Measurements from ENCODE around the gene VMO1. TPM values are rescaled to one million over a fixed set of nuclear protein-coding genes. Genes with fewer than 3 reads are reported as not detected.

The VMO1 gene
- polyA plus RNA-seq, 1 experiment = not detected

DNA sequence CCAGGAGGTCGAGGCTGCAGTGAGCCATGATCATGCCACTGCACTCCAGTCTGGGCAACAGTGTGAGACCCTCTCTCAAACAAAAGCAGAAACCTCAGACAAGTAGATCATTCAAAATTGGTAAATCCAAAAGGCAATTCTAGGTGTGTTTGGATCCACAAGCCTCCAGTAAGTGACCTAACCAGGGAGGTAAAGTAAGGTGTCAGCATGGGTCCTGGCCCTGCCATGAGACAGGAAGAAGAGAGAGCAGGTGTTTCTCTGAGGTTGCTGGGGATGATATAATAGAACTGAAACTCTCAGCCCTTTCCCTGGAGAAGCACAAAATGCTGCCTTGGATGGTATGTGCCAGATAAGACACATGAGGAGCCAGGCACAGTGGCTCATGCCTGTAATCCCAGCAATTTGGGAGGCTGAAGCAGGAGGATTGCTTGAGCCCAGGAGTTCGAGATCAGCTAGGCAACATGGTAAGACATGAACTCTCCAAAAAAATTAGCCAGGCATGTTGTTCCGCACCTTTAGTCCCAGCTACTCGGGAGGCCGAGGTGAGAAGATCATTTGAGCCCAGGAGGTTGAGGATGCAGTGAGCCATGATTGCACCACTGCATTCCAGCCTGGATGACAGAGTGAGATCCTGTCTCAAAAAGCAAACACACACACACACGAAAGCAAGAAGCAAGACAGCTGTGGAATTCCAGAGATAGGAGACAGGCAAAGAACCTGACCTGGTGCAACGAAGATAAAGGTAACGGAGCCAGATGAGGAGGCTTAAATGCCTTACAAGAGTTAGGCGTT is 8.0 kb downstream of the VMO1 start:
- DNase-seq (ENCODE audit: low read depth, low spot score) = no peak
- ChIA-PET POLR2A (no interaction called here), CTCF (interaction anchor here (2.0 kb wide), 1 partner anchor 12 kb away, joined by 24 read pairs; the partner anchor contains the start of gene GLTPD2)
- Histone ChIP-seq H3K27ac (ENCODE audit: low read depth, low read length) (no peak overlapping the region), H3K27me3 (ENCODE audit: control insufficient read depth, insufficient read depth, low read length) (peaks cover 48% of the 10 kb centered on the region), H3K9me3 (ENCODE audit: control insufficient read depth, insufficient read depth, low read length) (peaks cover 6% of the 10 kb centered on the region; the same call in 1 of the 2 replicates), H3K4me3 (ENCODE audit: low read depth, low read length) (no peak overlapping the region)
- TF ChIP-seq, protein P1, sequence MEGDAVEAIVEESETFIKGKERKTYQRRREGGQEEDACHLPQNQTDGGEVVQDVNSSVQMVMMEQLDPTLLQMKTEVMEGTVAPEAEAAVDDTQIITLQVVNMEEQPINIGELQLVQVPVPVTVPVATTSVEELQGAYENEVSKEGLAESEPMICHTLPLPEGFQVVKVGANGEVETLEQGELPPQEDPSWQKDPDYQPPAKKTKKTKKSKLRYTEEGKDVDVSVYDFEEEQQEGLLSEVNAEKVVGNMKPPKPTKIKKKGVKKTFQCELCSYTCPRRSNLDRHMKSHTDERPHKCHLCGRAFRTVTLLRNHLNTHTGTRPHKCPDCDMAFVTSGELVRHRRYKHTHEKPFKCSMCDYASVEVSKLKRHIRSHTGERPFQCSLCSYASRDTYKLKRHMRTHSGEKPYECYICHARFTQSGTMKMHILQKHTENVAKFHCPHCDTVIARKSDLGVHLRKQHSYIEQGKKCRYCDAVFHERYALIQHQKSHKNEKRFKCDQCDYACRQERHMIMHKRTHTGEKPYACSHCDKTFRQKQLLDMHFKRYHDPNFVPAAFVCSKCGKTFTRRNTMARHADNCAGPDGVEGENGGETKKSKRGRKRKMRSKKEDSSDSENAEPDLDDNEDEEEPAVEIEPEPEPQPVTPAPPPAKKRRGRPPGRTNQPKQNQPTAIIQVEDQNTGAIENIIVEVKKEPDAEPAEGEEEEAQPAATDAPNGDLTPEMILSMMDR (IDR thresholded peaks at IDR 0.05; ENCODE audit: low read depth, low read length) = no peak

DNA sequence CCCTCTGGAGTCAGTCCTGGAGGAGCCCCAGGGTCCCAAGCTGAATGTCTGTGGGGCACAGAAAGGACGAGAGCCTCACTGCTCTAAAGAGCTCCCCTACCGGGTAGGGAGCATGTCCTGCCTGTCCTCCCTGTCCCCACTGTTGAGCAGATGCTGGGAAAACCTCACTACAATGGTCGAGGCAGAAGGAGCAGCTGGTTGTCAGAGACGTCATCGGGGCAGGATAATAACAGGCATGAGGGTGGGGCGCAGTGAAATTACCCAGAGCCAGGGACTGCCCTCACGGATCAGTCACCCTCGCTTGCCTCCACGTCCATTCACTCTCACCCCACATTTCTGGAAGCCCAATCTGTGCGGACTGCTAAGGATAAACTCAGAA is 13.9 kb downstream of the VMO1 start:
- Histone ChIP-seq H3K4me3 (ENCODE audit: low read depth, low read length) (no peak overlapping the region), H3K9me3 (ENCODE audit: control insufficient read depth, insufficient read depth, low read length) (no peaks in the 10 kb centered on the region), H3K27me3 (ENCODE audit: control insufficient read depth, insufficient read depth, low read length) (peaks cover 27% of the 10 kb centered on the region), H3K27ac (ENCODE audit: low read depth, low read length) (no peak overlapping the region)
- ChIA-PET POLR2A (no interaction called here), CTCF (no interaction called here)
- no peak for DNase-seq (ENCODE audit: low read depth, low spot score)
- TF ChIP-seq, protein P1 (IDR thresholded peaks at IDR 0.05; ENCODE audit: low read depth, low read length) = no peak

DNA sequence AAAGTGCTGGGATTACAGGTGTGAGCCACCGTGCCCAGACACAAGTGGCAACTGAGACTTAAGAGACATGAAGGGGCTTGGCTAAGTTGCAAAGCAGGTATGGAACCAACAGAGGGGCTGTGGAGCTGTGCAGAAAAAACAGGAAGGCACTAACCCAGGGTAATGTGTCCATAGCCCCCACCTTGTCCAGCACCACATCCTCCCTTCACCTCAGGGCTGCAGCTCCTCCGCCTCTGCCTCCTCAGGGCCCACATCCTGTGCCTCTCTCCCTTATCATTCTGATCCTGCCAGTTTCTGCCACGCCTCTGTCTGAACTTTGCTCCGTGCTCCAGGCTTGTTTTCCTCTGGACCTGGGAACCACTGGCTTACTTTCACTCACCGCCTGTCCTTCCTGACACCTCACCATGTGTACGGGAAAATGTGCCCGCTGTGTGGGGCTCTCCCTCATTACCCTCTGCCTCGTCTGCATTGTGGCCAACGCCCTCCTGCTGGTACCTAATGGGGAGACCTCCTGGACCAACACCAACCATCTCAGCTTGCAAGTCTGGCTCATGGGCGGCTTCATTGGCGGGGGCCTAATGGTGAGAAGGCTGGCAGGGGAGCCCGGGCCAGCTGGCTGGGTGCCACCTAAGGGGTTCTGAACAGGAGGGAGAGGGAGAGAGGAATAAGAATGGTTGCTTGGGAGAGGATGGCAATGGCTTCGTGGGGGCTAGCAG is 14.5 kb downstream of the VMO1 start, which contains the start of gene TM4SF5:
Gene TM4SF5, plus strand, starts transcription at position 368 of the 716 bp plus-strand sequence. Its CDS starts 37 bp downstream, at position 405.
- ChIA-PET POLR2A (no interaction called here), CTCF (no interaction called here)
- H3K27ac ChIP-seq (ENCODE audit: low read depth, low read length) = no peak within 1 kb of the TSS
- TF ChIP-seq, protein P1 (IDR thresholded peaks at IDR 0.05; ENCODE audit: low read depth, low read length) = no peak
- H3K27me3 ChIP-seq (ENCODE audit: control insufficient read depth, insufficient read depth, low read length) = peaks cover 25% of the 10 kb centered on the region
- H3K9me3 ChIP-seq (ENCODE audit: control insufficient read depth, insufficient read depth, low read length) = no peaks in the 10 kb centered on the region
- DNase-seq (ENCODE audit: low read depth, low spot score) = no peak
- H3K4me3 ChIP-seq (ENCODE audit: low read depth, low read length) = no peak within 1 kb of the TSS

DNA sequence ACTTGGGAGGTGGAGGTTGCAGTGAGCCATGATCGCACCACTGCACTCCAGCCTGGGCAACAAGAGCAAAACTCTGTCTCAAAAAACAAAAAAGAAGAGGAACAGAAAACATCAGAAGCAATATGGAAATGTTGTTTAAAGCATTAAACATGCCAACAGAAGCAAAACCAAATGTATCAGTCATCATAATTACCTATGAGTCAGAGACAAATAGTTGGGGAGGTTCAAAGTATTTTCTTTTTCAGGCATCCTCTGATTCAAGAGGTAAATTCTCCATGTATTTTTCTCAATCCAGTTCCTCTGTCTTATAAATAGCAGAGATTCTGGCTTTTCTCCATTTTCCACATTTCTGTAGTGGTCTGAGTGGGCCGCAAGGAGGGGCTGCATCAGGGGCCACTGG is 16.5 kb downstream of the VMO1 start:
- CTCF ChIA-PET = no interaction called here

More for the DNA sequence above, 16.5 kb downstream of the VMO1 start:
- POLR2A ChIA-PET = no interaction called here
- Histone ChIP-seq H3K9me3 (ENCODE audit: control insufficient read depth, insufficient read depth, low read length) (no peaks in the 10 kb centered on the region), H3K27ac (ENCODE audit: low read depth, low read length) (no peak overlapping the region), H3K27me3 (ENCODE audit: control insufficient read depth, insufficient read depth, low read length) (peaks cover 26% of the 10 kb centered on the region), H3K4me3 (ENCODE audit: low read depth, low read length) (no peak overlapping the region)
- no peak for DNase-seq (ENCODE audit: low read depth, low spot score)
- TF ChIP-seq, protein P1 (IDR thresholded peaks at IDR 0.05; ENCODE audit: low read depth, low read length) = no peak
